ENCODE data around the gene EVA1C.

Gene EVA1C

DNA sequence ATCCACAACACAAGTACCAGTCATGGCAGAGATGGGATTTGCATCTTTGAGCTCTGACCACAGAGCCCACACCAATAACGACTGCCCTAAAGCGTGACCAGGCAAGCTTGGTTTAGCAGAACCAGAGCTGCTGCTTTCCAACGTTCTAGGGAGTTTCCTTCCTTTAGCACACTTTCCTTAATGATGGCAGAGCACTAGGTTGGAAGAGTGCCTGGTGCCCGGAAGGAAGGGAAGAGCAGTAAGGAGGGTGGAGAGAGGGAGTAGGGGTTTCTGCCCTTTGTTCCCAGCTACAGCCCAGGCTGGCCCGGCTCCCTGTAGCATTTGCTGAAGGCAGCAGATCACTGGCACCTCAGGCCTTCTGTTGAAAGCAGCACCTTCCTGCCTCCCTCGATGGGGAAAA is 6.1 kb upstream of the EVA1C start:
- TF ChIP-seq, protein P1, sequence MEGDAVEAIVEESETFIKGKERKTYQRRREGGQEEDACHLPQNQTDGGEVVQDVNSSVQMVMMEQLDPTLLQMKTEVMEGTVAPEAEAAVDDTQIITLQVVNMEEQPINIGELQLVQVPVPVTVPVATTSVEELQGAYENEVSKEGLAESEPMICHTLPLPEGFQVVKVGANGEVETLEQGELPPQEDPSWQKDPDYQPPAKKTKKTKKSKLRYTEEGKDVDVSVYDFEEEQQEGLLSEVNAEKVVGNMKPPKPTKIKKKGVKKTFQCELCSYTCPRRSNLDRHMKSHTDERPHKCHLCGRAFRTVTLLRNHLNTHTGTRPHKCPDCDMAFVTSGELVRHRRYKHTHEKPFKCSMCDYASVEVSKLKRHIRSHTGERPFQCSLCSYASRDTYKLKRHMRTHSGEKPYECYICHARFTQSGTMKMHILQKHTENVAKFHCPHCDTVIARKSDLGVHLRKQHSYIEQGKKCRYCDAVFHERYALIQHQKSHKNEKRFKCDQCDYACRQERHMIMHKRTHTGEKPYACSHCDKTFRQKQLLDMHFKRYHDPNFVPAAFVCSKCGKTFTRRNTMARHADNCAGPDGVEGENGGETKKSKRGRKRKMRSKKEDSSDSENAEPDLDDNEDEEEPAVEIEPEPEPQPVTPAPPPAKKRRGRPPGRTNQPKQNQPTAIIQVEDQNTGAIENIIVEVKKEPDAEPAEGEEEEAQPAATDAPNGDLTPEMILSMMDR (conservative IDR thresholded peaks at IDR 0.05; ENCODE audit: low read depth, low read length), result no peak
- H3K4me3 ChIP-seq (ENCODE audit: low read depth, low read length), result no peak overlapping the region
- DNase-seq (ENCODE audit: low read depth), result no peak

DNA sequence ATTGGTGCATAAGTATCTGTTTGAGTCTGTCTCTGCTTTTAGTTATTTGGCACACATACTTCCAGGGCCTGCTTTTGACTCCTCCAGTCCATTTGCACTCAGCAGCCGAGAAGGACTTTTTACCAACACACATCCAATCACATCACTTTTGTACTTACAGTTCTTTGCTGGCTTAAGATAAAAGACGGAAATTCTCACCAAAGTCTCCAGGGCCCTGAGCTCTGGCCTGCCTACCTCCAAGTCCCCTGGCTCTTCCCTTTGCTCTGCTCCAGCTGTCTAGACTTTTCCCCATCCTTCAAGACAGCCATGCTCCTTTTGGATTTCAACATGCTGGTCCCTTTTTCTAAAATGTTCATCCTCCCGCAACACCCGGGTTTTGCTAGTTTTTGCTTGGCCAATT is 2.2 kb upstream of the EVA1C start:
- H3K4me3 ChIP-seq (ENCODE audit: low read depth, low read length), result no peak overlapping the region
- DNase-seq (ENCODE audit: low read depth), result no peak
- TF ChIP-seq, protein P1 (conservative IDR thresholded peaks at IDR 0.05; ENCODE audit: low read depth, low read length), result no peak

DNA sequence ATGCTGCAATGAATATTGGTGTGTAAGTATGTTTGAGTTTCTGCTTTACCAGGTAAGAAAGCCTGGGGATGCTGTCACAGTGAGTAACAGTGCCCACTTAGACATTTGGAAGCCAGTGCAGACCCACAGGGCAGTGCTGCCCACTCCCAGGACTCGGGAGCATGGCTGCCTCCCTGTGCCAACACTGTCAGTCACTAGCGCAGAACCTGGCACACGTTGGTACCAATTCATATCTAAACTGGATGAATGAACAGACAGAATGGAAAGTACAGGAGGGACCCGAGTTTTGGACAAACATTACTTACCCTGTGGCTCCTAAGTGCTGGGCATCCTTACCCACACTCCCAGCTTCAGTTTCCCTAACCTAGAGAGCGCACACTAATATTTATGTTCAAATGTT is 1.6 kb upstream of the EVA1C start:
- DNase-seq (ENCODE audit: low read depth), result no peak
- TF ChIP-seq, protein P1 (conservative IDR thresholded peaks at IDR 0.05; ENCODE audit: low read depth, low read length), result no peak
- no peak overlapping the region for H3K4me3 ChIP-seq (ENCODE audit: low read depth, low read length)

DNA sequence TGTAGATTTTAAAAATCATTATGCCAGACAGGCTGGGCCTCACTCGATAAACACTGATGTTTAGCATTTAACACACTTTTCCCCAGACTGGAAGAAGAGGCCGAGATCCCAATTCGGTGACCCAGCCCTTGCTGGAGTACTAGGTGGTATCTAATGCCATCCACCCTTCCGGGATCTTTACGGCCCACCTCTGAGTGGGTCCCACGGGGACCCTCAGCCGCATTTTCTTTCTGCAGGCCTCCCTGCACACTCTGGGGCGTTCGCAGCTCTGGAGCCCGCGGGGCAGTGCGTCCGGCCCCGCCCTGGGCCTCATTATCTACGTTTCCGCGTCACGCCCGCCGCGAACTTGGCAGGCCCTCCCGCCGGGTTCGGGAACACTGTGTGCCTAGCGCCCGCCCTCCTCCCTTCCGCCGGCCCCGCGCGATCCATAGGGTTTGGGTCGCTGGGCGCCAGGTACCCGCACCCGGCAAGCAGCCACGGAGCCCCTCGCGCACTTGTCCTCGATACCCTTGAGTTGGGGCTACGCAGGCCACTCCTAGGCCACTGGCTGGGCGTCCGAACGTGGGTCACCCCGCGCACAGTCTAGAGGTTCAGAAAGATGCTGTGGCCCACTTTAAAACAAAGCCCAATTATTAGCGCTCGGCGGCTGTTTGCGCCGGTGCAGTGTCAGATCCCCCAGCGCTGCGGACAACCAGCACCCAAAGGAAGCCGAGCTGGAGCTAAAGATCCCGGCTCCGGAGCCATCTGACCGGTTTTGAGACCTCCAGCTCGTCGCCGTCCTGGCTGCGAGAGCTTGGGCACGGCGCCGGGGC is 950 bp upstream of the EVA1C start:
- peak; percentile 70 for DNase-seq (ENCODE audit: low read depth)
- TF ChIP-seq, protein P1 (conservative IDR thresholded peaks at IDR 0.05; ENCODE audit: low read depth, low read length), result no peak
- peak overlapping the region; percentile 71 for H3K4me3 ChIP-seq (ENCODE audit: low read depth, low read length)

DNA sequence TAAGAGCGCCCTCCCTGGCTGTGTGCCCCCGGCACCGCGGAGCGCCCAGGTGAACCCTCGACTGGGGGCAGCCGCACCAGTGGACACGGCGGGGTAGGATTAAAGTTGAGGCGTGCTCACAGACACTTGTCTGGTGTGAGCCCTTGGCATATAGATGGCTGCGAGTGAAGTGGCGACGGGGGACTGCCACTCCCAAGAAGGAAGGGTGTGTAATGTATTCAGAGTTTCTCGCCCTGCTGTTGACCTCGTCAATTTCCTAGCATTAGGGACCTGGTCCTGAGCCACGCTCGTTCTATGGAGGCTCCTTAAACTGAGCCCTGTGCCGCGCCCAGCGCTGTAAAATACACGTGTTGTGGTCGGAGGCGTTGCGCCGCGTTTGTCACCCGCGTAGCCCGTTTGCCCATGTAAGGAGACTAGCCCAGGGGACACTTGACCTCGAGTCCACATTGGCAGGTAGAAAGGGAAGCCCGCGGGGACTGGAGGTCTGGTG is 554 bp downstream of the EVA1C start:
- DNase-seq (ENCODE audit: low read depth), result no peak
- TF ChIP-seq, protein P1 (conservative IDR thresholded peaks at IDR 0.05; ENCODE audit: low read depth, low read length), result peak; percentile 28
- peak overlapping the region; percentile 71 for H3K4me3 ChIP-seq (ENCODE audit: low read depth, low read length)

DNA sequence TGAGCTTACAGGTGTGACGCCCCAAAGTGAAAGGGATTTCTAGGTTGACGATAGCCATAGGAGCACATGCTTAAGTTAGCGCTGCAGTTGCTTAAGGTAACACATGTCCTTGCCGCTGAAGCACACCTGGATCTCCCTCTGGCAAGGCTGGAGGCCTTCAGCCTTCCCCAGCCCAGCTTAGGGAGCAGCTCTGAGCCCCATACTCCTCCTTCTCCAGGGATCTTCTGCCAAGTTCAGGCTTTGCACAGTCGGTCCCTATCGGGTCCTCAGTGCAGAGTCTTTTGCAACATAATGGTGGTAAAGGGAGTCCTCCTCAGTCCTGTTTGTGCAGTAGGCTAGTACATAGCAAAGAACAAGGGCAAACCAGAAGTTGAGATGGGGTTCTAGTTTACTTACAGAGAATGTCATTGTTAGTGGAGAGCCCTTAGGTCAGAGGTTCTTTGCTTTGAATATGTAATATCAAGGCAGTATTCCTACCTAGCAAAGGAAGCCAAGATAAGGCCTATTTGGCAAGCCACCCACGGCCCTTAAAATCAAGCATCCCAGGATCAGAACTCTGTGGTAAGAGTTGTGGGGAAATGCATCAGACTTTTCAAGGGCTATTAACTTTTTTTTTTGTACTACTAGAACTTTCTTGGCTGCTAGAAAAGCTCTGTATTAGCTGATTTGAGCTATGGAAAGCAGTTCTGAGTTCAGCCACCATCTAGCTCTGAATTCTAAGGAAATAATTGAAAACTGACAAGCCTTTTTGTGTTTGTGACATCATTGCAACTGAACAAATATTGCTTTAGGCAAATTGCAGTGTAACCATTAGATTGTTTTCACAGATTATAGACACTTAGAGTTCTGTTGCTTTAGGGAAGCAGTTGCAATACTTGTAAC is 1.4 kb downstream of the EVA1C start:
- peak overlapping the region; percentile 71 for H3K4me3 ChIP-seq (ENCODE audit: low read depth, low read length)
- peak; percentile 47 for DNase-seq (ENCODE audit: low read depth)
- TF ChIP-seq, protein P1 (conservative IDR thresholded peaks at IDR 0.05; ENCODE audit: low read depth, low read length), result no peak
